BJ (cell line): ENCODE measurements around the gene CTSW. TPM values are rescaled to one million over a fixed set of nuclear protein-coding genes. Genes with fewer than 3 reads are reported as not detected.
A peak's percentile ranks its signal among the peaks of the same experiment; 100 is the strongest.

Experiments used
- CTCF ChIA-PET: fragments of 350-600 bp; formaldehyde crosslinking; extraction: SDS; loops from one replicate; lab custom pipeline; 2021; ENCODE audit warnings: antibody characterized with exemption, inconsistent platforms; lab: Yijun Ruan, JAX
- POLR2A ChIA-PET: fragments of 300-600 bp; sonication (Branson Sonifier 250); formaldehyde crosslinking; extraction: SDS; loops from one replicate; lab custom pipeline; 2021; ENCODE audit warnings: antibody characterized with exemption; lab: Charles Lee
- DNase-seq: peaks from one replicate; pipeline ENCODE4 v3.0.0-alpha.2; 2011; ENCODE audit warnings: low read depth
- H3K27me3 ChIP-seq: 2 replicates; pipeline ENCODE4 v1.6.0; 2011; ENCODE audit warnings: low read length; ENCODE audit not compliant: control insufficient read depth, insufficient read depth
- H3K36me3 ChIP-seq: 2 replicates; pipeline ENCODE4 v1.5.1; 2011; ENCODE audit warnings: low read length; ENCODE audit not compliant: control insufficient read depth, insufficient read depth
- H3K4me3 ChIP-seq: 2 replicates; pipeline ENCODE4 v1.5.1; 2011; ENCODE audit warnings: low read depth, mild to moderate bottlenecking, control low read depth, low read length
- CTCF ChIP-seq: IDR thresholded peaks from 2 replicates; pipeline ENCODE4 v1.5.1; 2011; ENCODE audit warnings: low read depth, mild to moderate bottlenecking, control low read depth, inconsistent platforms, low read length, moderate library complexity; ENCODE audit not compliant: insufficient read depth
- polyA plus RNA-seq: library from polyadenylated mRNA; depleted of rRNA; stranded (reverse); fragments of >200 nt; gene quantifications from 2 replicates; pipeline ENCODE4 v1.2.3, GENCODE V29; 2011

The CTSW gene
- polyA plus RNA-seq, 1 experiment: 0.21 TPM

- no peaks in the 10 kb centered on the region for H3K27me3 ChIP-seq
- no peak for TF ChIP-seq CTCF
- peak overlapping the region; percentile 93 for H3K4me3 ChIP-seq
- CTCF ChIA-PET: interaction anchor here (2.5 to 4.5 kb wide), 3 partner anchors 10 to 28 kb away, joined by 24 to 70 read pairs (median 44); partner anchors contain the start of genes CCDC85B, EFEMP2 and FIBP
- H3K36me3 ChIP-seq: peaks cover 29% of the 10 kb centered on the region
- POLR2A ChIA-PET: interaction anchor here (0.7 kb wide), 1 partner anchor 10 kb away, joined by 3 read pairs; no protein-coding TSS in a partner anchor
- DNase-seq: no peak
Observed at GRCh38 chr11:65861165-65861505, 18.5 kb upstream of the CTSW start.

GRCh38 chr11:65861533-65862183, 18.0 kb upstream of the CTSW start:
- POLR2A ChIA-PET: no interaction called here
- H3K36me3 ChIP-seq: peaks cover 31% of the 10 kb centered on the region
- peak overlapping the region; percentile 93 for H3K4me3 ChIP-seq
- CTCF ChIA-PET: interaction anchor here (0.6 to 4.5 kb wide), 5 partner anchors 10 to 32 kb away, joined by 4 to 70 read pairs (median 24); partner anchors contain the start of genes CCDC85B, EFEMP2 and FIBP
- no peak for TF ChIP-seq CTCF
- no peak for DNase-seq
- H3K27me3 ChIP-seq: no peaks in the 10 kb centered on the region

DNA sequence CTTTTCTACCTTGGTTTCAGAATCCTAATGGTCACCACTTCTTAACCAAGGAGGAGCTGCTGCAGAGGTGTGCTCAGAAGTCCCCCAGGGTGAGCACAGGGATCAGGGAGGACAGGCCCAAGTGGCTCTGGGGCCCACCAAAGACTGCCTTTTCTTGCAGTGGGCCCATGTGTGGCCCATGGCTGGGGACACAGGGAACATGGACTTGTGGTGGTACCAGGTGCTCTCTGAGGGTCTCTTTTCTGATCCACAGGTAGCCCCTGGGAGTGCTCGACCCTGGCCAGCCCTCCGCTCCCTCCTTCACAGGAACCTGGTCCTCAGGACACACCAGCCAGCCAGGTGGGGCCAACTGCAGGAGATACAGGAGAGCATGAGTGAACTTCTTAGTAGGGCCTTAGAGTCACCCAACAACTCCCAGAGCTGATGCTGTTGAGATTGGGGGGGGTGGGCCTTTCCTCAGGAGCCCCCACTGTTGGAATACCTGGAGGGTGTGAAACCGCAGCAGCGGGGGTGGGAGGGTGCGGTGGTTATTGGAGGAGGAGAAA, 17.4 kb upstream of the CTSW start:
- no peaks in the 10 kb centered on the region for H3K27me3 ChIP-seq
- ChIA-PET CTCF (interaction anchor here (1.4 to 4.5 kb wide), 4 partner anchors 9 to 150 kb away, joined by 4 to 70 read pairs (median 24); partner anchors contain the start of genes CCDC85B, EFEMP2, FIBP and KAT5), POLR2A (no interaction called here)
- peaks cover 36% of the 10 kb centered on the region for H3K36me3 ChIP-seq
- DNase-seq: no peak
- no peak overlapping the region for H3K4me3 ChIP-seq
- TF ChIP-seq CTCF: no peak

DNA sequence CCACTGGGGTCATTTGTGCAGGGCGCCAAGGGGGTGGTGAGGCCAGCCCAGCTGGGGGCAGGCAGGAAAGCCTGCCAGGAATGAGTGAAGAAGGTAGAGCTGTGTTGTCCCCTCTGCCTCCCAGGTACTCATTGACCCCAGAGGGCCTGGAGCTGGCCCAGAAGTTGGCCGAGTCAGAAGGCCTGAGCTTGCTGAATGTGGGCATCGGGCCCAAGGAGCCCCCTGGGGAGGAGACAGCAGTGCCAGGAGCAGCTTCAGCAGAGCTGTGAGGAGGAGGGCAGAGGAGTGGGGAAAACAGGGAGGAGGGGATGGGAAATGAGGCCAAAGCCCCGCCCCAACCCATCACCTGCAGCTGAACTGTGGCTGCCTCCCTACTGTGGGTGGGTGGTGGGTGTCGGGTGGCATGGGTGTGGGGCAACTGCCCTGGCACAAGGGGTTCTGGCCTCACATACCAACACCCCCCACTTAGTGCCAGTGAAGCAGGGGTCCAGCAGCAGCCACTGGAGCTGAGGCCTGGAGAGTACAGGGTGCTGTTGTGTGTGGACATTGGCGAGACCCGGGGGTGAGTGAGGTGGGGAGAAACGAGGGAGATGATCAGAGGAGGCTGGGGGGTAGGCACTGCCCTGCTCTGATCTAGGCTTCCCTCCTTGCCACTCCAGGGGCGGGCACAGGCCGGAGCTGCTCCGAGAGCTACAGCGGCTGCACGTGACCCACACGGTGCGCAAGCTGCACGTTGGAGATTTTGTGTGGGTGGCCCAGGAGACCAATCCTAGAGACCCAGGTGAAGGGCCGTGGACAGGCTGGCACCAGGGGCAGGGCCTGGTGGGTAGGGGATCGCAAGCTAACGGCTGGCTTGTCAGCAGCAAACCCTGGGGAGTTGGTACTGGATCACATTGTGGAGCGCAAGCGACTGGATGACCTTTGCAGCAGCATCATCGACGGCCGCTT, 16.4 kb upstream of the CTSW start:
- peaks cover 41% of the 10 kb centered on the region for H3K36me3 ChIP-seq
- CTCF ChIA-PET: interaction anchor here (1.4 to 1.8 kb wide), 2 partner anchors 22 to 151 kb away, joined by 4 read pairs; partner anchors contain the start of gene KAT5
- DNase-seq: no peak
- POLR2A ChIA-PET: no interaction called here
- TF ChIP-seq CTCF: no peak
- H3K27me3 ChIP-seq: no peaks in the 10 kb centered on the region
- H3K4me3 ChIP-seq: no peak overlapping the region
